Neural progenitor cell (in vitro differentiated cells): ENCODE measurements around the gene SMIM45.

Experiments used
- CTCF ChIP-seq: fragments of 200-600 bp; sonication (generic); IDR thresholded peaks from 2 replicates; pipeline ENCODE4 v1.5.1; 2017; ENCODE audit warnings: antibody characterized with exemption, mild to moderate bottlenecking
- EZH2phosphoT487 ChIP-seq: fragments of 200-600 bp; sonication (generic); IDR thresholded peaks from 2 replicates; pipeline ENCODE4 v1.6.1; 2017; ENCODE audit warnings: antibody characterized with exemption

- TF ChIP-seq CTCF (no peak), EZH2phosphoT487 (no peak)
Measured at GRCh38 chr22:41983513-41984405, 31.8 kb downstream of the SMIM45 start.
